GM21737 (cell line): Measurements from ENCODE around the gene ATG7.
A peak's percentile ranks its signal among the peaks of the same experiment; 100 is the strongest.
"Not testable (repeated sequence)": the region's sequence is repeated elsewhere in the genome, so short reads cannot be mapped to it uniquely, and the experiment has no call there.

Experiments
- ATAC-seq: cut with Tn5 transposase; IDR thresholded peaks from one replicate; pipeline ENCODE4 v1.9.1; 2021; ENCODE audit warnings: mild to moderate bottlenecking, moderate library complexity; ENCODE audit not compliant: unreplicated experiment

ATG7 gene

GRCh38 chr3:11582191-11582968 lies 310.2 kb downstream of the ATG7 start:
- no peak for ATAC-seq

DNA sequence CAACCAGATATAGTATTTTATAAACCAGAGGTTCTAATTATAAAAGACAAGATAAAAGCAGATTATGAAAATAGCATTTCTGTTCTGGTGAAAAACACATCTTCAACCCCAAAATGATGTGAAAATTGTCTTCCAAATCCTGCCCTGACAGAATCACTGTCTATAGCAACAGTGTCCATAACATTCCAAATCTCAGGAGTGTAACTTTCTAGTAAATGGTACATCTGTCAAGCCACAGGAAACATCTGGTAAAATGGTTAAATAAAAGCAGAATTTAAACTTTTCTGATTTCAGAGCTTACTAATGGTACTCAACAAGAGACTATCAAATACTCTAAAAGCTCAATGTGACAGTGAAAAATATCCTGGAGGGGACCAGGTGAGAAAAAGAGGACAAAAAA lies 311.0 kb downstream of the ATG7 start:
- no peak for ATAC-seq

DNA sequence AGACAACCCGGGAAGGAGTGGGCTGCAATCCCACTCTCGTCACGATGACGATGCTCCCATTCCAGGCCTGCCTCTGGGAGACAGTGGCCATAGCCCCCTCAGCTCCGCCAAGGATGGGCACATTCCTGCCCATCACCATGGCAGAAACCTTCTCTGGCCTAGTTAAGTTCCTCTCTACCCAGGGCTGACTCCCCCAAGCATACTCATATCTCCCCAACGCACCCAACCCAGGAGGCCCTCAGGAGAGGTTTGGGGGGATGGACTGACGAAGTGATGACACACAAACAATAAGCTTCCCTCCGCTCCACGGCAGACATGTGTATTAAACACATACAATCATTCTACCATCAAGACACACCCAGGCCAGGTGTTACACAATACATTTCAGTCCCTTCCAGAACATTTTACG lies 311.4 kb downstream of the ATG7 start:
- no peak for ATAC-seq

DNA sequence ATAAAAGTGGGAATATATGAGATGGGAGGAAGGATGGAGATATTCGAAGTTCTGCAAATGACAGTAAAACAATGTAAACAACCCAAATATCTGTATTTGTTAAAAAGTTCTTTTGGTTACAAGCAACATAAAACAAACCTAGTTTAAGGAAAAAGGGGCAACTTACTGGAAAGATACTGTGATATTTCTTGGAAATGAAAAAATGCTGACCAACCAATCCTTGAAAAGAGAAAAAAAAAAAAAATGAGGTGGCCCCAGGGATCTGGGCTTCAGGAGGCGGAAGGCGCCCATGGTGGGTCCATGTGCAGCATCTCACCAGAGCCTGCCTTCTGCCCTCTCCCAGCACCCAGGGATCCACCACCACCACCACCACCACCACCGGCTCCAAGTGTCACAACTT lies 312.4 kb downstream of the ATG7 start:
- ATAC-seq = no peak

- ATAC-seq = no peak
These were observed 315.6 kb downstream of the ATG7 start for GRCh38 chr3:11587766-11588165.

GRCh38 chr3:11588338-11588737 lies 316.1 kb downstream of the ATG7 start:
- no peak for ATAC-seq

DNA sequence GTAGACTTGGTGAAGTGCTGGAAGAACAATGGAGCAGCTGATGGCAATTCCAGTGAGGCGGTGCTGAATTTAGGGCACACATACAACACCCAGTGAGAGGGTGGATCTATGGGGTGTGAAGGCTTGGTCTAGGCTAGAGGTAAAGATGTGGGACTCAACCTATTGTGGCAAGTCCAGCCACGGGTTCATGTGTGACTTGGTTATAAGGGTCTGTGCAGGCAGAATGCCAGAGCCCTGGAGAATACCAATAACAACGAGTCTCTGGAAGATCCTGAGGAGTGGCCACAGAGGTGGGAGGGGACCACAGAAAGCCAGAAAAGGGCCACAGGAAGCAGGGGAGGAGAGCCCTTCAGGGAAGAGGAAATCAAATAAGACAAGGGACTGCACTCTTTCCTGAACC lies 316.6 kb downstream of the ATG7 start:
- ATAC-seq = no peak

- ATAC-seq = no peak
These were observed 317.5 kb downstream of the ATG7 start for GRCh38 chr3:11589706-11590105.

GRCh38 chr3:11591002-11591355 lies 318.8 kb downstream of the ATG7 start:
- ATAC-seq = no peak

DNA sequence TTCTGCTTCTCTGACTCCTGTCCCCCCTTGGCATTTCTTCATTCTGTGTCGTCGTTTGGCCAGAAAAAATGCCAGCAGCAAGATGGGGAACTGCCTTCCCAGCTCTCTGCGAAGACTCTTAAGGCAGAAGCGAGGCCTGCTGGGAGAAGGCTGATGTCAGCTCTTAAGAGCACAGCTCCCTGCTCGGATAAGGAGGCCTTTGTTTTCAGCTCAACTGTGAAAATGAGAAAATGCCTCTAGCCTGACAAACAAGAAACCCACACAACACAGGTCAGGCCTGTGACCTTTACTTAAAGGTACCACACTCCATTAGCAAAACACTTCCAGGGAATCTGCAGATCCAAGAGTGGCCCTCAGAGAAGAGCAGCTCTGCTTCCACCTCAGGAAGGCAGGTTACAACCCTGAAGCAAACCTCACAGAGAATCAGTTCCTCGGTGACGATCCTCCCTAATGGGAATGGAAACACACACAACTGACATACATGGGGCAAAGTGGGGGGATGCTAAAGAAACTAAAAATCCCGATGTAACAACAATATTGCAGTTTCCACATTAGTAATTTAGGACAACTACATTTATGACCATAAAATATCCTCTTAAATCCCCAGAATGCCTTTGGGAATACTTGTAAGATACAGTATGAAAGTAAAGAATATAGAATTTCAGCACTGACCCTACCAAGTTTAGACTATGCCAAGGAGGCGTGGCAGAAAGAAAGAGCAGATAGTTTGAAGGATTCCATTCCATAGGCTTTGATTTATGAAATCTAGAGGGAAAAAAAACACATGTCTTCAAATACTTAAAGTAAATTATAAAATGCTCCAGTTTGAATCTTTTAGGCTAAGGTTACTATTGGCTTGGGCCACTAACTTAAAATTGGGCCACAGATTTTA lies 319.4 kb downstream of the ATG7 start:
- ATAC-seq = no peak

DNA sequence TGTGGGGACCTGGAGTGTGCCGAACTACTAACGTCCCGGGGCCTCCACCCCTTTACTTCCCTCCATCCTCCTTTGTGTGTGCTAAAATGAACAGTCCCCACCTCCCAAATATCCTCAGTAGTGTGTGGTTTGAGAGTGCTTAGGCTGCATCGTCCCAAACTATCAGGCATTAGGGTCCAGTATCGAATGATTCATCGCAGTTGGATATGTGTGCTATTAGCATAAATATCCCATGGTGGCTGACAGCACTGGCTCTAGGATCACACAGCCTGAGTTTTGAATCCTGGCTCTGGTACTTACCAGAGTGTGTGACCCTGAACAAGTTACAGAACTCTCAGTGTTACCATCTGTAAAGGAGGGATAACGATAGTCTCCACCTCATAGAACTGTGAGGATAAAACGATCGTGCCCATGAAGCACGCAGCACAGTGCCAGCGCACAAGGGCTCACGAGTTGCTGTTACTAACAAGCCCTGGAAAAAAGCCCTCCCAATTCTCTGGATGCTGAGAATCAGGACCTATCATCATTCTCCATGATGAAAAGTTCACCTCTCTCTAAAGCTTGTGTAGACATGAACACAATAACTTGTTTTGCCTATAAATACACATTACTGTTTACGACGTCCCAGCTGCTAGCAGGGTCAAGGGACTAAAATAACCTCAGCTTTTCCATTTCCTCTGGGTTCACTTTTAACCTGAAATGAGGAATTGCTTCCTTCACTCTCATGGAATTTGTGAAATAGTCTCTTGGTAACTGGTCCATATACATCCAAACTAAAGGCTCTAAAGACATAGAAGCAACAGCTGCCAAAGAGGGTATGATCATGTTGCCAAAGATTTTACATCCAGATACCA lies 320.5 kb downstream of the ATG7 start:
- ATAC-seq = no peak

GRCh38 chr3:11593318-11594034 lies 321.3 kb downstream of the ATG7 start:
- no peak for ATAC-seq

GRCh38 chr3:11595024-11595423 lies 322.8 kb downstream of the ATG7 start:
- not testable (repeated sequence) for ATAC-seq

DNA sequence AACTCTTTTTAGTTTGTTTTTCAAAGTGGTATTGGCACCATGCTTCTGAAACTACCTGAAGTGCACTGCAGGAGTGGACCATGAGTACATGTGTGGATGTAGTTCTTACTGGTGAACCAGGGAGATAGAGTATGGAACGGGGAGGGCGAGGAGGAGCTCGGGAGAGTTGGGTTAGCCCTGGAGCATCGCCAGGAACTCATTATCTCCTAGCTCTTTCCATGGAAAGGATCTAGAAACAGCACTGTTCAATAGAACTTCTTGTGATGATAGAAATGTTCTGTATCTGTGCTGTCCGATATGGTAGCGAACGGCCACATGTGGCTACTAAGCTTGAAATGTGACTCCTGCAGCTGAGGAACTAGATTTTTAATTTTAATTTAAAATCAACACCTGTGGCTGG lies 324.2 kb downstream of the ATG7 start:
- no peak for ATAC-seq

- ATAC-seq = no peak
These were observed 328.5 kb downstream of the ATG7 start for GRCh38 chr3:11600501-11601282.

GRCh38 chr3:11601446-11602238 lies 329.4 kb downstream of the ATG7 start:
- peak; percentile 94 for ATAC-seq

DNA sequence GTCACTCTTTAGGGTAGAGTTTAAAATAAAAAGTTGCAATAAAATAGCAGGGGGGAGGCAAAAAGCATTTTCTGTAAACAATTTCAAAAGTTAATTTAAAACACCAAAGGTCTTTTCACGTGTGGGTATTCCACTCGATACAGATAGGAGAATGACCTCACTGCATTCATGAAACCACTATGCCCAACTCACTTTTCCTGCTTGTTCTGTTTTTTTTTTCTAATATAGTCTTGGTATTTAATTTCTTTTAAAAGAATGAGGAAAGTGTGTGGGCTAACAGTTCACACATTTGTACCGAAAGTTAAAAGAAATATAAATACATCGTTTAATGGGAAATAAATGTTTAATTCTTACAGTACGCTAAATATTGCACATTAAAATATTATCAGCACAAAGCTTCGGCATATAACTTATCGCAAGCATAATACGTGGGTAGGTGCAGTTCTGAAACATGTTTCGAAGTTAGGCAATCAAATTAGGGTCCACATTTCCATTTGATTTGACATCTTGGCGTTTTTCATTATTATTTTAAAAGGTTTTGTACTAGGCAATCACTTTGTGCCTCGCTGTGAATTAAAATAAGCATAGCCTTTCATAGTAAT lies 330.1 kb downstream of the ATG7 start:
- ATAC-seq = no peak

DNA sequence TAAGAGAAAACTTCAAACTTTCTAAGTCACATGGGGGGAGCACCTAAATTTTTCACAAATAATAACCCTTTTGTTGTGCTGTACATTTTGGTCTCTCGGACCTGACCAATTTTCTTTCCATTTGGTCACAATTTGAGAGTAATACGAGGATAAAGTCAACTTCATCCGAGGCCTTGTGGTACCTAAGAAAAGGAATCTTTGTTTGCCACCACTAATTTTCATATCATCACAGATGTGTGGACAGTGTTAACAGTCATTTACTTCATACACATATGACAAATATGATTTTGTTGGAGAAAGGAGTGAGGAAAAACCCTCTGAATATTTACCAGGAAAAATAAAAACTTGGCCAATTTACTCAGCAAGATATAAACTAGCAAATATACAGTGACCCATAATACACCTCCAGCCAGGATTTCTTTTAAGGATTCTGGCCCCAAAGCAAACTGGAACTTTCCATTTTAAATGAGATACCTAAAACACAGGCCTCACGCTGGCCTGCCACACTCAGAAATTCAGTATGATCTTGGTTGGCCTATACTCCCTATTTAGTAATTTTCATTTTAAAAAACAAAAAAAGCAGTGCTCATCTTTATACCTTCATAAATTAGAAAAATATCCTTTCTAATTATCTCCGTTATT lies 330.8 kb downstream of the ATG7 start:
- ATAC-seq = no peak
